Transverse colon (tissue), 4 donors: Measurements from ENCODE around the gene C1QTNF12. TPM values are rescaled to one million over a fixed set of nuclear protein-coding genes. Genes with fewer than 3 reads are reported as not detected.

Experiments
- DNase-seq: peaks from one replicate; pipeline ENCODE4 v3.0.0-alpha.2; 2019
- H3K27ac ChIP-seq, 4 donors: fragments of 200-600 bp; sonication (generic); 2 replicates each; pipeline ENCODE4 v1.5.1; 2016 to 2018; ENCODE audit warnings: inconsistent platforms in 4 of 4
- H3K27me3 ChIP-seq: fragments of 200-600 bp; sonication (generic); 2 replicates; pipeline ENCODE4 v1.5.1; 2017; ENCODE audit warnings: inconsistent platforms
- H3K36me3 ChIP-seq, 4 donors: fragments of 200-600 bp; sonication (generic); 2 replicates each; pipeline ENCODE4 v1.5.1; 2017 to 2019; ENCODE audit warnings: inconsistent platforms in 4 of 4
- H3K4me1 ChIP-seq, 4 donors: fragments of 200-600 bp; sonication (generic); 2 replicates each; pipeline ENCODE4 v1.5.1; 2017 to 2020; ENCODE audit warnings: inconsistent platforms in 4 of 4
- H3K4me3 ChIP-seq, 4 donors: fragments of 200-600 bp; sonication (generic); 1 replicate in 1 of 4; 2 replicates in 3 of 4; pipeline versions ENCODE4 v1.5.1 to v1.6.1; 2017 to 2019; ENCODE audit warnings: inconsistent platforms in 4 of 4
- H3K9me3 ChIP-seq, 2 donors: fragments of 200-600 bp; sonication (generic); 2 replicates each; pipeline ENCODE4 v1.5.1; 2017 to 2019; ENCODE audit warnings: inconsistent platforms in 2 of 2
- CTCF ChIP-seq, 5 experiments: fragments of 200-600 bp in 3 of 5; fragments of 450-650 bp in 2 of 5; sonication (generic) in 3 of 5; IDR thresholded peaks; 1 replicate in 2 of 5; 2 replicates in 3 of 5; pipeline ENCODE4 v1.5.1; 2016 to 2017; ENCODE audit warnings: antibody characterized with exemption in 5 of 5, inconsistent platforms in 3 of 5, mild to moderate bottlenecking in 2 of 5, moderate library complexity in 1 of 5
- EP300 ChIP-seq: sonication (generic); formaldehyde crosslinking; IDR thresholded peaks from one replicate; pipeline ENCODE4 v1.6.1; 2017; ENCODE audit warnings: antibody characterized with exemption, low read depth
- POLR2A ChIP-seq: fragments of 450-650 bp; IDR thresholded peaks from one replicate; pipeline ENCODE4 v1.6.1; 2016; ENCODE audit warnings: antibody characterized with exemption, mild to moderate bottlenecking, moderate library complexity
- POLR2AphosphoS5 ChIP-seq, 3 donors: sonication (generic); formaldehyde crosslinking; IDR thresholded peaks; one replicate each; pipeline ENCODE4 v1.6.1; 2016; ENCODE audit warnings: antibody characterized with exemption in 3 of 3
- WGBS, 2 donors: methylation state at CpG; one replicate each; pipeline ENCODE4 v1.1.5; 2018; ENCODE audit warnings: low coverage in 1 of 2; 5-methylcytosine and 5-hydroxymethylcytosine counted together
- in situ Hi-C, 4 donors: fragments of 200-750 bp; cut with MboI; loops; one replicate each; pipeline versions ENCODE4 v1.15.0 to v1.15.1; 2017; ENCODE audit warnings: low sequenced_read_pairs in 3 of 4, low pct_ligation_motif_present in 1 of 4, low pct_unique_long_range_greater_than_20kb in 1 of 4
- intact Hi-C: fragments of 100-400 bp; cut with DNase I; formaldehyde crosslinking; loops from one replicate; pipeline ENCODE4 v1.15.1; 2023; ENCODE audit warnings: low total_unique reads
- total RNA-seq, 4 donors: library from RNA; depleted of rRNA; stranded (reverse); fragments of >200 nt; gene quantifications; one replicate each; pipeline ENCODE4 v1.1.0, GENCODE V29; 2016

The C1QTNF12 gene
- total RNA-seq, 4 donors from 2014 or later, result 11.9 to 52.8 (median 15.7) TPM; not detected in 1

- H3K27ac ChIP-seq, result no peak overlapping the region
- H3K27me3 ChIP-seq, result no peaks in the 10 kb centered on the region
- no peak for TF ChIP-seq POLR2A
- no peak for TF ChIP-seq CTCF (IDR thresholded peaks at IDR 0.05)
- TF ChIP-seq POLR2AphosphoS5 (IDR thresholded peaks at IDR 0.05), result no peak
- no peak for TF ChIP-seq EP300
- DNase-seq, result no peak
- in situ Hi-C loops, result loop anchor here in 1 of 4 donors (25.0 kb wide), 1 partner anchor 147 kb away; the partner anchor contains the start of gene C1orf159
- H3K9me3 ChIP-seq, result no peaks in the 10 kb centered on the region
- no peaks in the 10 kb centered on the region for H3K4me1 ChIP-seq
- intact Hi-C loops, result no loop called here
- H3K36me3 ChIP-seq, result peaks cover 0 to 37% (median 11%) of the 10 kb centered on the region in 4 donors
- H3K4me3 ChIP-seq, result no peak overlapping the region
- WGBS, 2 donors, result 91% methylated on average over 22 of the region's 22 CpGs; no CpG with 5 or more reads in 1 of the 2 donors
Measured at GRCh38 chr1:1259119-1259488, 12.6 kb upstream of the C1QTNF12 start.

GRCh38 chr1:1256956-1257871, 10.7 kb upstream of the C1QTNF12 start:
- TF ChIP-seq EP300, result no peak
- no peak for TF ChIP-seq POLR2AphosphoS5 (IDR thresholded peaks at IDR 0.05)
- no peak for TF ChIP-seq CTCF (IDR thresholded peaks at IDR 0.05)
- no peak for TF ChIP-seq POLR2A
- 93% methylated on average over 31 of the region's 31 CpGs; no CpG with 5 or more reads in 1 of the 2 donors for WGBS, 2 donors
- no peak overlapping the region for H3K4me3 ChIP-seq
- no peak for DNase-seq
- no peaks in the 10 kb centered on the region for H3K27me3 ChIP-seq
- H3K36me3 ChIP-seq, result peaks cover 0 to 27% (median 11%) of the 10 kb centered on the region in 4 donors
- H3K9me3 ChIP-seq, result no peaks in the 10 kb centered on the region
- intact Hi-C loops (no loop called here), in situ Hi-C loops (loop anchor here in 1 of 4 donors (25.0 kb wide), 1 partner anchor 145 kb away; the partner anchor contains the start of gene C1orf159)
- H3K27ac ChIP-seq, result no peak overlapping the region
- H3K4me1 ChIP-seq, result no peaks in the 10 kb centered on the region

- Histone ChIP-seq H3K36me3 (peaks cover 0 to 15% (median 7%) of the 10 kb centered on the region in 4 donors), H3K9me3 (no peaks in the 10 kb centered on the region), H3K27ac (no peak overlapping the region), H3K4me1 (peaks cover 0 to 2% (median 0%) of the 10 kb centered on the region in 4 donors), H3K27me3 (no peaks in the 10 kb centered on the region), H3K4me3 (no peak overlapping the region)
- DNase-seq, result no peak
- WGBS, 2 donors, result 88 to 100% methylated on average over 1 to 10 of the region's 10 CpGs
- intact Hi-C loops (no loop called here), in situ Hi-C loops (loop anchor here in 1 of 4 donors (25.0 kb wide), 1 partner anchor 143 kb away; the partner anchor contains the start of gene C1orf159)
- TF ChIP-seq POLR2A, result no peak
- TF ChIP-seq POLR2AphosphoS5 (IDR thresholded peaks at IDR 0.05), result no peak
- TF ChIP-seq CTCF (IDR thresholded peaks at IDR 0.05), result no peak
- TF ChIP-seq EP300, result no peak
Measured at GRCh38 chr1:1255611-1256010, 9.1 kb upstream of the C1QTNF12 start.

- H3K4me1 ChIP-seq, result peaks cover 0 to 5% (median 0%) of the 10 kb centered on the region in 4 donors
- H3K27ac ChIP-seq, result no peak overlapping the region
- H3K27me3 ChIP-seq, result no peaks in the 10 kb centered on the region
- H3K9me3 ChIP-seq, result no peaks in the 10 kb centered on the region
- in situ Hi-C loops (loop anchor here in 1 of 4 donors (25.0 kb wide), 1 partner anchor 143 kb away; the partner anchor contains the start of gene C1orf159), intact Hi-C loops (no loop called here)
- no peak for DNase-seq
- 93% methylated on average over 26 of the region's 26 CpGs; no CpG with 5 or more reads in 1 of the 2 donors for WGBS, 2 donors
- peaks cover 0 to 15% (median 7%) of the 10 kb centered on the region in 4 donors for H3K36me3 ChIP-seq
- TF ChIP-seq EP300 (no peak), CTCF (IDR thresholded peaks at IDR 0.05) (no peak), POLR2AphosphoS5 (IDR thresholded peaks at IDR 0.05) (no peak), POLR2A (no peak)
- H3K4me3 ChIP-seq, result no peak overlapping the region
Measured at GRCh38 chr1:1255078-1255477, 8.6 kb upstream of the C1QTNF12 start.
